Measurements from ENCODE around the gene CNTN5. TPM values are rescaled to one million over a fixed set of nuclear protein-coding genes. Genes with fewer than 3 reads are reported as not detected.

CNTN5 gene
- total RNA-seq, 1 donor from 2014 or later = 3.2 TPM

- TF ChIP-seq CTCF (conservative IDR thresholded peaks at IDR 0.05) = no peak
- Mint-ChIP-seq H3K4me1 (ENCODE audit: unreplicated experiment) (no peaks in the 10 kb centered on the region), H3K4me3 (no peak overlapping the region), H3K27ac (no peak overlapping the region), H3K9me3 (no peaks in the 10 kb centered on the region), H3K27me3 (no peaks in the 10 kb centered on the region), H3K36me3 (no peaks in the 10 kb centered on the region)
- DNase-seq (ENCODE audit: extremely low spot score, unreplicated experiment) = no peak
Observed at GRCh38 chr11:99135508-99135907, 114.8 kb downstream of the CNTN5 start.

- DNase-seq (ENCODE audit: extremely low spot score, unreplicated experiment) = no peak
- Mint-ChIP-seq H3K36me3 (no peaks in the 10 kb centered on the region), H3K9me3 (no peaks in the 10 kb centered on the region), H3K4me1 (ENCODE audit: unreplicated experiment) (no peaks in the 10 kb centered on the region), H3K27me3 (no peaks in the 10 kb centered on the region), H3K27ac (no peak overlapping the region), H3K4me3 (no peak overlapping the region)
- TF ChIP-seq CTCF (conservative IDR thresholded peaks at IDR 0.05) = no peak
Observed at GRCh38 chr11:99142237-99142636, 121.5 kb downstream of the CNTN5 start.

- Mint-ChIP-seq H3K4me3 (no peak overlapping the region), H3K4me1 (ENCODE audit: unreplicated experiment) (no peaks in the 10 kb centered on the region), H3K9me3 (no peaks in the 10 kb centered on the region), H3K27me3 (no peaks in the 10 kb centered on the region), H3K27ac (no peak overlapping the region), H3K36me3 (no peaks in the 10 kb centered on the region)
- no peak for DNase-seq (ENCODE audit: extremely low spot score, unreplicated experiment)
- TF ChIP-seq CTCF (conservative IDR thresholded peaks at IDR 0.05) = no peak
Observed at GRCh38 chr11:99148352-99148751, 127.6 kb downstream of the CNTN5 start.

- H3K4me3 Mint-ChIP-seq = no peak overlapping the region
- no peaks in the 10 kb centered on the region for H3K4me1 Mint-ChIP-seq (ENCODE audit: unreplicated experiment)
- H3K27ac Mint-ChIP-seq = no peak overlapping the region
- no peaks in the 10 kb centered on the region for H3K36me3 Mint-ChIP-seq
- H3K9me3 Mint-ChIP-seq = no peaks in the 10 kb centered on the region
- no peaks in the 10 kb centered on the region for H3K27me3 Mint-ChIP-seq
- no peak for TF ChIP-seq CTCF (conservative IDR thresholded peaks at IDR 0.05)
- DNase-seq (ENCODE audit: extremely low spot score, unreplicated experiment) = no peak
Observed at GRCh38 chr11:99154277-99154676, 133.5 kb downstream of the CNTN5 start.

- H3K36me3 Mint-ChIP-seq = no peaks in the 10 kb centered on the region
- H3K4me3 Mint-ChIP-seq = no peak overlapping the region
- no peak overlapping the region for H3K27ac Mint-ChIP-seq
- peaks cover 4% of the 10 kb centered on the region for H3K27me3 Mint-ChIP-seq
- no peak for TF ChIP-seq CTCF (conservative IDR thresholded peaks at IDR 0.05)
- DNase-seq (ENCODE audit: extremely low spot score, unreplicated experiment) = no peak
- H3K4me1 Mint-ChIP-seq (ENCODE audit: unreplicated experiment) = no peaks in the 10 kb centered on the region
- H3K9me3 Mint-ChIP-seq = no peaks in the 10 kb centered on the region
Observed at GRCh38 chr11:99160447-99160846, 139.7 kb downstream of the CNTN5 start.

- Mint-ChIP-seq H3K9me3 (no peaks in the 10 kb centered on the region), H3K27ac (no peak overlapping the region), H3K4me3 (no peak overlapping the region), H3K36me3 (no peaks in the 10 kb centered on the region), H3K27me3 (peaks cover 4% of the 10 kb centered on the region), H3K4me1 (ENCODE audit: unreplicated experiment) (no peaks in the 10 kb centered on the region)
- no peak for TF ChIP-seq CTCF (conservative IDR thresholded peaks at IDR 0.05)
- DNase-seq (ENCODE audit: extremely low spot score, unreplicated experiment) = no peak
Observed at GRCh38 chr11:99162819-99163218, 142.1 kb downstream of the CNTN5 start.
